Endothelial cell of umbilical vein (primary cell): ENCODE data around the gene ADGRG1. TPM values are rescaled to one million over a fixed set of nuclear protein-coding genes. Genes with fewer than 3 reads are reported as not detected.

ENCODE experiments used
- BruUV-seq: library from RNA; stranded (reverse); fragments of 400-500 nt; replicated peaks from 2 replicates; lab custom pipeline; 2021; lab: Mats Ljungman, UMichigan
- CTCF ChIA-PET: fragments of 300-600, 350-600 bp; sonication (Branson Sonifier 250); formaldehyde crosslinking; loops from one replicate; lab custom pipeline; 2021; ENCODE audit warnings: antibody characterized with exemption, inconsistent platforms; lab: Charles Lee
- POLR2A ChIA-PET: fragments of 300-600, 350-600 bp; sonication (Branson Sonifier 250); formaldehyde crosslinking; loops from one replicate; lab custom pipeline; 2021; ENCODE audit warnings: antibody characterized with exemption, inconsistent platforms; lab: Charles Lee
- DNase-seq: peaks from one replicate; pipeline ENCODE4 v3.0.0-alpha.2; 2011; ENCODE audit warnings: low read depth, low spot score
- FAIRE-seq: peaks from 2 replicates; lab custom pipeline; 2011; peaks lifted over from hg19 to GRCh38; lab: Jason Lieb, UNC
- H2AFZ ChIP-seq: 2 replicates; pipeline ENCODE4 v1.6.0; 2012; ENCODE audit warnings: low read depth, low read length, control low read depth, inconsistent platforms
- H3K27ac ChIP-seq: 2 replicates; pipeline ENCODE4 v1.5.1; 2011; ENCODE audit warnings: low read depth, mild to moderate bottlenecking, control low read depth, low read length, moderate library complexity; ENCODE audit not compliant: insufficient read depth
- H3K27me3 ChIP-seq, 2 experiments: 2 replicates each; pipeline versions ENCODE4 v1.6.0 to v1.6.1; 2011; ENCODE audit warnings: low read length in 2 of 2, mixed read lengths in 1 of 2; ENCODE audit not compliant: control insufficient read depth in 2 of 2, insufficient read depth in 2 of 2
- H3K36me3 ChIP-seq, 2 experiments: 2 replicates in 1 of 2; 3 replicates in 1 of 2; pipeline ENCODE4 v1.5.1; 2011; ENCODE audit warnings: low read length in 2 of 2, mild to moderate bottlenecking in 1 of 2, moderate library complexity in 1 of 2; ENCODE audit not compliant: control insufficient read depth in 2 of 2, insufficient read depth in 2 of 2; ENCODE audit errors: extremely low read depth in 1 of 2
- H3K4me1 ChIP-seq: 3 replicates; pipeline ENCODE4 v1.5.1; 2011; ENCODE audit warnings: mild to moderate bottlenecking, low read length; ENCODE audit not compliant: control insufficient read depth, insufficient read depth; ENCODE audit errors: extremely low read depth
- H3K4me2 ChIP-seq: 2 replicates; pipeline ENCODE4 v1.6.1; 2011; ENCODE audit warnings: low read length, control low read depth, mixed read lengths; ENCODE audit not compliant: insufficient read depth
- H3K4me3 ChIP-seq, 3 experiments: fragments of 200-600 bp in 1 of 3; sonication (generic), shearing (Covaris generic) in 1 of 3; replicated peaks in 1 of 3; 2 replicates each; pipeline ENCODE4 v1.5.1; 2011 to 2016; ENCODE audit warnings: control low read depth in 3 of 3, low read length in 3 of 3, mild to moderate bottlenecking in 2 of 3, inconsistent platforms in 1 of 3, low read depth in 1 of 3, moderate library complexity in 1 of 3; ENCODE audit not compliant: insufficient read depth in 1 of 3
- H3K79me2 ChIP-seq: 2 replicates; pipeline ENCODE4 v1.6.0; 2012; ENCODE audit warnings: low read length, inconsistent platforms; ENCODE audit not compliant: control insufficient read depth, insufficient read depth
- H3K9ac ChIP-seq: replicated peaks from 2 replicates; pipeline ENCODE3; 2011; ENCODE audit warnings: low read length, control low read depth; ENCODE audit not compliant: insufficient read depth; ENCODE audit errors: extremely low read depth
- H3K9me1 ChIP-seq: replicated peaks from 3 replicates; pipeline ENCODE4 v1.6.0; 2011; ENCODE audit warnings: mild to moderate bottlenecking, low read length; ENCODE audit not compliant: control insufficient read depth, insufficient read depth; ENCODE audit errors: extremely low read depth
- H3K9me3 ChIP-seq: replicated peaks from 2 replicates; pipeline ENCODE4 v1.5.1; 2012; ENCODE audit warnings: low read length, inconsistent platforms; ENCODE audit not compliant: control insufficient read depth, insufficient read depth
- H4K20me1 ChIP-seq: replicated peaks from 2 replicates; pipeline ENCODE3; 2011; ENCODE audit warnings: mild to moderate bottlenecking, low read length; ENCODE audit not compliant: control insufficient read depth, insufficient read depth; ENCODE audit errors: extremely low read depth
- CTCF ChIP-seq, 2 donors: IDR thresholded peaks; 1 replicate in 1 of 2; 2 replicates in 1 of 2; pipeline ENCODE4 v1.5.1; 2011; ENCODE audit warnings: low read length in 2 of 2, mild to moderate bottlenecking in 2 of 2, moderate library complexity in 2 of 2, control low read depth in 1 of 2, inconsistent platforms in 1 of 2, low read depth in 1 of 2; ENCODE audit not compliant: insufficient read depth in 1 of 2; ENCODE audit errors: extremely low read depth in 1 of 2
- EZH2 ChIP-seq: IDR thresholded peaks from 2 replicates; pipeline ENCODE4 v1.6.1; 2012; ENCODE audit warnings: borderline replicate concordance, low read depth, mild to moderate bottlenecking, moderate library complexity, low read length, inconsistent platforms; ENCODE audit not compliant: severe bottlenecking
- FOS ChIP-seq: IDR thresholded peaks from 2 replicates; pipeline ENCODE4 v1.6.1; 2011; ENCODE audit warnings: mild to moderate bottlenecking, low read length, moderate library complexity, borderline replicate concordance; ENCODE audit not compliant: insufficient read depth
- GATA2 ChIP-seq: IDR thresholded peaks from 2 replicates; pipeline ENCODE4 v1.7.0; 2011; ENCODE audit warnings: low read depth, mild to moderate bottlenecking, moderate library complexity, mixed read lengths, low read length; ENCODE audit not compliant: insufficient read length, insufficient read depth
- JUN ChIP-seq: IDR thresholded peaks from 2 replicates; pipeline ENCODE4 v1.6.1; 2011; ENCODE audit warnings: borderline replicate concordance, low read depth; ENCODE audit not compliant: insufficient read length, insufficient read depth
- MAX ChIP-seq: IDR thresholded peaks from 2 replicates; pipeline ENCODE4 v1.6.1; 2011; ENCODE audit not compliant: insufficient read depth, insufficient read length
- MYC ChIP-seq: IDR thresholded peaks from one replicate; pipeline ENCODE4 v1.6.1; 2011; ENCODE audit warnings: mild to moderate bottlenecking, low read depth, low read length
- POLR2A ChIP-seq: IDR thresholded peaks from 2 replicates; pipeline ENCODE4 v1.6.1; 2012; ENCODE audit warnings: low read depth, mild to moderate bottlenecking, control low read depth, low read length
- POLR2AphosphoS5 ChIP-seq: IDR thresholded peaks from 2 replicates; pipeline ENCODE4 v1.6.1; 2012; ENCODE audit warnings: low read depth, mild to moderate bottlenecking, control low read depth, low read length, moderate library complexity; ENCODE audit not compliant: insufficient read depth
- dilution Hi-C: fragments of 300-500 bp; cut with MboI; formaldehyde crosslinking; loops from one replicate; pipeline ENCODE4 v1.15.0; 2019; ENCODE audit warnings: low sequenced_read_pairs; ENCODE audit not compliant: extremely low pct_ligation_motif_present
- intact Hi-C: fragments of 100-400 bp; cut with micrococcal nuclease; formaldehyde crosslinking; loops from one replicate; pipeline ENCODE4 v1.10.0; 2022
- polyA plus RNA-seq, 4 experiments: library from polyadenylated mRNA; depleted of rRNA in 3 of 4; stranded (reverse) in 3 of 4; unstranded in 1 of 4; fragments of >200 nt; gene quantifications; 2 replicates each; pipeline versions ENCODE4 v1.2.1 to v1.2.3, GENCODE V29; 2011 to 2012; ENCODE audit warnings: missing spikeins in 1 of 4
- total RNA-seq: library from RNA; stranded (reverse); gene quantifications from 2 replicates; pipeline ENCODE4 v1.2.3, GENCODE V29; 2021

ADGRG1 gene
- total and polyA plus RNA-seq, 2 donors (not counting 3 experiments of a cell fraction or from before 2014, with no cell fraction given): 45.6 to 92.5 TPM

- no TSS peak for BruUV-seq
- Histone ChIP-seq H4K20me1 (no peaks in the 10 kb centered on the region), H2AFZ (no peak overlapping the region), H3K9ac (no peak overlapping the region), H3K79me2 (no peaks in the 10 kb centered on the region), H3K4me1 (no peaks in the 10 kb centered on the region), H3K9me3 (no peaks in the 10 kb centered on the region), H3K4me2 (no peak overlapping the region), H3K36me3 (no peaks in the 10 kb centered on the region), H3K9me1 (no peaks in the 10 kb centered on the region), H3K27ac (no peak overlapping the region), H3K4me3 (no peak overlapping the region), H3K27me3 (no peaks in the 10 kb centered on the region)
- CTCF ChIA-PET: interaction anchor here (1.5 kb wide), 1 partner anchor 19 kb away, joined by 5 read pairs; no protein-coding TSS in a partner anchor
- POLR2A ChIA-PET: interaction anchor here (0.6 to 0.7 kb wide), 2 partner anchors 21 to 1079 kb away, joined by 3 to 5 read pairs; partner anchors contain the start of gene MT1E
- intact Hi-C loops (no loop called here), dilution Hi-C loops (no loop called here)
- no peak for TF ChIP-seq POLR2A
- no peak for TF ChIP-seq GATA2
- TF ChIP-seq POLR2AphosphoS5: no peak
- TF ChIP-seq EZH2: no peak
- TF ChIP-seq CTCF (IDR thresholded peaks at IDR 0.05; ENCODE audit: extremely low read depth in 1 of 2, insufficient read depth in 1 of 2, low read depth in 1 of 2, low read length in 2 of 2): no peak
- no peak for TF ChIP-seq MYC
- TF ChIP-seq FOS: no peak
- no peak for TF ChIP-seq MAX
- TF ChIP-seq JUN: no peak
- FAIRE-seq: no peak
- DNase-seq: no peak
Measured at GRCh38 chr16:57704011-57704904, 75.8 kb downstream of the ADGRG1 start.
